Panc1 (cell line): Measurements from ENCODE around the gene S100A5. TPM values are rescaled to one million over a fixed set of nuclear protein-coding genes. Genes with fewer than 3 reads are reported as not detected.

Experiments used
- ATAC-seq: fragments of 200-7000 bp; cut with Tn5 transposase; 2 replicates; pipeline ENCODE4 v1.9.1; 2020; ENCODE audit warnings: mild to moderate bottlenecking, moderate library complexity
- BruUV-seq: library from RNA; stranded (reverse); fragments of 400-500 nt; replicated peaks from 2 replicates; lab custom pipeline; 2021; lab: Mats Ljungman, UMichigan
- CTCF ChIA-PET: fragments of 300-600 bp; sonication (Branson Sonifier 250); formaldehyde crosslinking; loops from one replicate; lab custom pipeline; 2022; ENCODE audit warnings: antibody characterized with exemption; lab: Charles Lee
- POLR2A ChIA-PET: fragments of 300-600 bp; sonication (Branson Sonifier 250); formaldehyde crosslinking; loops from one replicate; lab custom pipeline; 2022; ENCODE audit warnings: antibody characterized with exemption; lab: Charles Lee
- DNase-seq: peaks from one replicate; pipeline ENCODE4 v3.0.0-alpha.2; 2010; ENCODE audit warnings: low read depth, low spot score
- H3K27ac ChIP-seq: 2 replicates; pipeline ENCODE4 v1.5.1; 2011; ENCODE audit warnings: mild to moderate bottlenecking, low read length, inconsistent platforms
- H3K27me3 ChIP-seq: fragments of 200-500 bp; sonication (Bioruptor generic); 2 replicates; pipeline ENCODE4 v1.6.0; 2014; ENCODE audit warnings: low read length, inconsistent platforms; ENCODE audit not compliant: control insufficient read depth, insufficient read depth
- H3K36me3 ChIP-seq: fragments of 200-500 bp; sonication (Bioruptor generic); 2 replicates; pipeline ENCODE4 v1.5.1; 2014; ENCODE audit warnings: inconsistent platforms, mild to moderate bottlenecking, low read length, moderate library complexity; ENCODE audit not compliant: control insufficient read depth, insufficient read depth
- H3K4me1 ChIP-seq: 2 replicates; pipeline ENCODE4 v1.5.1; 2011; ENCODE audit warnings: inconsistent platforms, mild to moderate bottlenecking, low read length, moderate library complexity; ENCODE audit not compliant: control insufficient read depth, insufficient read depth
- H3K4me3 ChIP-seq, 2 experiments: 2 replicates each; pipeline ENCODE4 v1.5.1; 2011 to 2012; ENCODE audit warnings: low read depth in 2 of 2, low read length in 2 of 2, mild to moderate bottlenecking in 2 of 2, inconsistent platforms in 1 of 2, moderate library complexity in 1 of 2
- H3K9me3 ChIP-seq: fragments of 200-500 bp; sonication (Bioruptor generic); 2 replicates; pipeline ENCODE4 v1.5.1; 2014; ENCODE audit warnings: low read depth, mild to moderate bottlenecking, inconsistent platforms, low read length, moderate library complexity; ENCODE audit not compliant: control insufficient read depth, insufficient read depth
- POLR2AphosphoS5 ChIP-seq: IDR thresholded peaks from 2 replicates; pipeline ENCODE4 v1.6.1; 2012; ENCODE audit warnings: mild to moderate bottlenecking, low read depth, low read length, moderate library complexity
- REST ChIP-seq, 2 experiments: IDR thresholded peaks; 2 replicates each; pipeline ENCODE4 v1.6.1; 2011 to 2012; ENCODE audit warnings: low read depth in 2 of 2, control low read depth in 1 of 2, low read length in 1 of 2, mild to moderate bottlenecking in 1 of 2, moderate library complexity in 1 of 2; ENCODE audit not compliant: insufficient read depth in 1 of 2
- SIN3A ChIP-seq: IDR thresholded peaks from 2 replicates; pipeline ENCODE4 v1.6.1; 2012; ENCODE audit warnings: low read depth, mild to moderate bottlenecking, low read length, moderate library complexity, borderline replicate concordance; ENCODE audit not compliant: insufficient read depth
- TCF7L2 ChIP-seq: IDR thresholded peaks from 2 replicates; pipeline ENCODE4 v1.6.1; 2011; ENCODE audit warnings: mild to moderate bottlenecking, low read depth, low read length, inconsistent platforms
- in situ Hi-C: cut with HindIII; loops from 2 replicates; pipeline ENCODE4 v1.10.0; 2016; ENCODE audit warnings: low sequenced_read_pairs, low pct_unique_long_range_greater_than_20kb
- intact Hi-C: fragments of 100-400 bp; cut with micrococcal nuclease; formaldehyde crosslinking; loops from one replicate; pipeline ENCODE4 v1.10.0; 2022; ENCODE audit not compliant: unreplicated experiment
- total RNA-seq: library from RNA; stranded (reverse); gene quantifications from one replicate; pipeline ENCODE4 v1.2.1, GENCODE V29; 2021; ENCODE audit not compliant: unreplicated experiment
- TF ChIP-seq, protein P1 (sequence below): fragments of 450-650 bp; IDR thresholded peaks from 2 replicates; pipeline ENCODE4 v1.5.1; 2017; ENCODE audit warnings: mild to moderate bottlenecking

S100A5 gene
- total RNA-seq, 1 experiment from 2014 or later, result 0.72 TPM

DNA sequence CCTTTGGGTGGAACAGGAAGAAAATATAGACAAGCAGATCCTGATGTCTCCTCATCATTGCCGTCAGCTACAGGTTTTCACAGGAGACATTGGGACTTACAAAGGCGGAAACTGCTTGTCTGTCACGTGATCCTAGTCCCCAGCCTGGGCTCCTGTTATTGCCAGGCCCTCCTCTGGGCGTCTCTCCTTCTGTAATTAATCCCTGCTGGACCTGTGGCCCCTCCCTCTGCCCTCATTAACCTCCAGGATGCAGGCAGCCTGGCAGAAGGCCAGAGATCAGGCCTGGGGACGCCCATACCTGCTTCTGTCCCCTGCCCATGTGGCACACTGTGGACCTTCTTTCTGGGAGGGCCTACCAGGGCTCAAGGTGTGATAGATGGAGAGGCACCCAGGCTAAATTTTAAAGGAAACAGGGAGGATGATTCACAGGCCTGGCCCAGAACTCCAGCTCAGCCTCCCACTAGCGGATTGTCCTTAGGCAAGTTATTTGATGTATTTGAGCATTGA lies 2.4 kb downstream of the S100A5 start:
- no peak for DNase-seq
- peaks cover 71% of the 10 kb centered on the region for H3K4me1 ChIP-seq
- intact Hi-C loops (no loop called here), in situ Hi-C loops (no loop called here)
- ChIA-PET POLR2A (interaction anchor here (0.6 kb wide), 1 partner anchor 24 kb away, joined by 16 read pairs; no protein-coding TSS in a partner anchor), CTCF (interaction anchor here (0.9 kb wide), 1 partner anchor 28 kb away, joined by 5 read pairs; no protein-coding TSS in a partner anchor)
- H3K36me3 ChIP-seq, result no peaks in the 10 kb centered on the region; the same call in 1 of the 2 replicates
- no peak for TF ChIP-seq REST (IDR thresholded peaks at IDR 0.05; ENCODE audit: insufficient read depth in 1 of 2, low read depth in 2 of 2, low read length in 1 of 2)
- TF ChIP-seq TCF7L2, result no peak
- TF ChIP-seq SIN3A, result no peak
- TF ChIP-seq, protein P1, sequence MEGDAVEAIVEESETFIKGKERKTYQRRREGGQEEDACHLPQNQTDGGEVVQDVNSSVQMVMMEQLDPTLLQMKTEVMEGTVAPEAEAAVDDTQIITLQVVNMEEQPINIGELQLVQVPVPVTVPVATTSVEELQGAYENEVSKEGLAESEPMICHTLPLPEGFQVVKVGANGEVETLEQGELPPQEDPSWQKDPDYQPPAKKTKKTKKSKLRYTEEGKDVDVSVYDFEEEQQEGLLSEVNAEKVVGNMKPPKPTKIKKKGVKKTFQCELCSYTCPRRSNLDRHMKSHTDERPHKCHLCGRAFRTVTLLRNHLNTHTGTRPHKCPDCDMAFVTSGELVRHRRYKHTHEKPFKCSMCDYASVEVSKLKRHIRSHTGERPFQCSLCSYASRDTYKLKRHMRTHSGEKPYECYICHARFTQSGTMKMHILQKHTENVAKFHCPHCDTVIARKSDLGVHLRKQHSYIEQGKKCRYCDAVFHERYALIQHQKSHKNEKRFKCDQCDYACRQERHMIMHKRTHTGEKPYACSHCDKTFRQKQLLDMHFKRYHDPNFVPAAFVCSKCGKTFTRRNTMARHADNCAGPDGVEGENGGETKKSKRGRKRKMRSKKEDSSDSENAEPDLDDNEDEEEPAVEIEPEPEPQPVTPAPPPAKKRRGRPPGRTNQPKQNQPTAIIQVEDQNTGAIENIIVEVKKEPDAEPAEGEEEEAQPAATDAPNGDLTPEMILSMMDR, result no peak
- TF ChIP-seq POLR2AphosphoS5, result no peak
- peak overlapping the region; percentile 96 for H3K27ac ChIP-seq
- no peaks in the 10 kb centered on the region for H3K9me3 ChIP-seq
- no peaks in the 10 kb centered on the region for H3K27me3 ChIP-seq
- ATAC-seq, result no peak
- BruUV-seq, result no TSS peak
- no peak overlapping the region for H3K4me3 ChIP-seq

- no peak for DNase-seq
- in situ Hi-C loops, result no loop called here
- no peak for ATAC-seq
- Histone ChIP-seq H3K36me3 (no peaks in the 10 kb centered on the region; the same call in 1 of the 2 replicates), H3K27ac (peak overlapping the region; percentile 96), H3K4me1 (peaks cover 70% of the 10 kb centered on the region), H3K9me3 (no peaks in the 10 kb centered on the region), H3K4me3 (no peak overlapping the region), H3K27me3 (no peaks in the 10 kb centered on the region)
- TF ChIP-seq, protein P1, result no peak
- no peak for TF ChIP-seq SIN3A
- no peak for TF ChIP-seq TCF7L2
- no peak for TF ChIP-seq REST (IDR thresholded peaks at IDR 0.05; ENCODE audit: insufficient read depth in 1 of 2, low read depth in 2 of 2, low read length in 1 of 2)
- TF ChIP-seq POLR2AphosphoS5, result no peak
- ChIA-PET POLR2A (interaction anchor here (0.6 kb wide), 1 partner anchor 25 kb away, joined by 16 read pairs; no protein-coding TSS in a partner anchor), CTCF (interaction anchor here (0.6 to 0.9 kb wide), 2 partner anchors 29 to 138 kb away, joined by 5 to 6 read pairs; no protein-coding TSS in a partner anchor)
- no TSS peak for BruUV-seq
- intact Hi-C loops, result no loop called here
Observed at GRCh38 chr1:153537376-153537730, 3.4 kb downstream of the S100A5 start.
